GM12891 (cell line): Measurements from ENCODE around the gene ZSCAN25.

Source experiments
- PAX5 ChIP-seq: IDR thresholded peaks from 2 replicates; pipeline ENCODE4 v1.6.1; 2011; ENCODE audit warnings: low read length, moderate library complexity, mild to moderate bottlenecking; ENCODE audit not compliant: insufficient read depth, severe bottlenecking
- POLR2A ChIP-seq: IDR thresholded peaks from 2 replicates; pipeline ENCODE4 v1.6.1; 2011; ENCODE audit warnings: low read depth, low read length, control low read depth
- POLR2AphosphoS5 ChIP-seq: IDR thresholded peaks from 2 replicates; pipeline ENCODE4 v1.6.1; 2011; ENCODE audit warnings: low read depth, low read length, control low read depth
- POU2F2 ChIP-seq: IDR thresholded peaks from 2 replicates; pipeline ENCODE4 v1.6.1; 2011; ENCODE audit warnings: low read depth, mild to moderate bottlenecking, control low read depth, low read length, moderate library complexity
- SPI1 ChIP-seq: IDR thresholded peaks from 2 replicates; pipeline ENCODE4 v1.6.1; 2011; ENCODE audit warnings: low read depth, low read length, control low read depth
- TAF1 ChIP-seq: IDR thresholded peaks from 2 replicates; pipeline ENCODE4 v1.6.1; 2011; ENCODE audit warnings: low read depth, low read length, control low read depth

DNA sequence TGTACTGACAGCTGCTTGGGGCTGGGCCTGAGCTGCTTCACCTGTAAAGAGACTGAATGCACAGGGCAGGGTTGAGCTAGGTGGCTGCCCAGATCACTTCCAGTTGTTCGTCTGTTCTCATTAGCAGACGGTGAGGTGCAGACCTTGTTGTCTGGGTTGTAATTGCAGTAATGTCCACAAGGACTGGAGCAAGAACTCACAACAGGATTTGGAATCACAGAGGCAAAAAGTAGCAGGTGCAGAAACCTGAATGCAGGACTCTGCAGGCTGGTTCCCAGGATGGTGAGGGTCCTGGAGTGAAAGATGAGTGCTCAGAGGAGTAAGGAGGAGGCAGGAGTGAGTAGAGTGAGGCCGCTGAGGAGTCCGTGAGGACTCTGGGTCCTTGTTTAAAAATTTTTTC lies 9.2 kb downstream of the ZSCAN25 start:
- TF ChIP-seq POU2F2: no peak
- TF ChIP-seq TAF1: no peak
- no peak for TF ChIP-seq POLR2A
- no peak for TF ChIP-seq POLR2AphosphoS5
- TF ChIP-seq SPI1: no peak
- TF ChIP-seq PAX5: no peak
